Sigmoid colon (tissue), 4 donors: Measurements from ENCODE around the gene TCIRG1.

Source experiments
- EP300 ChIP-seq, 4 donors: sonication (generic); formaldehyde crosslinking; IDR thresholded peaks; one replicate each; pipeline ENCODE4 v1.6.1; 2017; ENCODE audit warnings: antibody characterized with exemption in 4 of 4
- POLR2A ChIP-seq, 2 donors: fragments of 450-650 bp; IDR thresholded peaks; one replicate each; pipeline ENCODE4 v1.6.1; 2016; ENCODE audit warnings: antibody characterized with exemption in 2 of 2, mild to moderate bottlenecking in 2 of 2, moderate library complexity in 2 of 2

- no peak for TF ChIP-seq EP300 (IDR thresholded peaks at IDR 0.05)
- no peak for TF ChIP-seq POLR2A (IDR thresholded peaks at IDR 0.05)
Observed at GRCh38 chr11:68035266-68035876, 3.5 kb upstream of the TCIRG1 start.
